ENCODE measurements around the gene IFT20.

DNA sequence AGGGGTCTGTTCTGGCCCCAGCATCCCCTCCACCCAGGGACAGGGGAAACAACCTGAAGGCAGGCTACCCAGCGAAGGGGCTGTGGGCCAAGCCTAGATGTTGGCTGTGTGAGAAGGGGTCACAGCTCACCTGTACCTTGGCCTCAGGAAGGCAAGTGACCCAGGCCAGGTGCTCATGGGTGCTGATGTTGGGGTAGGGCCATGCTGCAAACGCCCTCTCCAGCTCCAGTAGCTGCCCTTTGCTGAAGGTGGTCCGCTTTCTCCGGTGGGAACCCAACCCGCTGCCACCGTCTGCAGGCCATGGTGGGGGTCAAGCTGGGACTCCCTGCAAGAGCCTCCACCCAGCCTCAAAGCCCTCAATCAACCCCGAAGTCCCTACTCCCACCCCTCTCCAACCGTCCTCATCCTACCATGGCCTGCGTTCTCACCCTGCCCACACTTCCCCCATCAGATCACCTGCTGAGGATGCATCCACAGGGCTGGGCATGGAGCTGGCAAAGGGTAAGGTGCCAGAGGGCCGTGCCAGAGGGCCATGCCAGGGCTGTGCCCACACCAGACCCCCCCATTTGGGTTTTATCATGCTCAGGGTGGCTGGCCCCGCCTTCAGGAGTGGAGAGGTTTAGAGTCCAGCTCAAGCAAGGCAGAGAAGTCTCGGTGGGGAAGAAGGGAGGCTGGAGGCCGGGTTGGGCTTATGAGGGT is 29.5 kb upstream of the IFT20 start, which contains the start of gene SEBOX:
- TF ChIP-seq, protein P1, sequence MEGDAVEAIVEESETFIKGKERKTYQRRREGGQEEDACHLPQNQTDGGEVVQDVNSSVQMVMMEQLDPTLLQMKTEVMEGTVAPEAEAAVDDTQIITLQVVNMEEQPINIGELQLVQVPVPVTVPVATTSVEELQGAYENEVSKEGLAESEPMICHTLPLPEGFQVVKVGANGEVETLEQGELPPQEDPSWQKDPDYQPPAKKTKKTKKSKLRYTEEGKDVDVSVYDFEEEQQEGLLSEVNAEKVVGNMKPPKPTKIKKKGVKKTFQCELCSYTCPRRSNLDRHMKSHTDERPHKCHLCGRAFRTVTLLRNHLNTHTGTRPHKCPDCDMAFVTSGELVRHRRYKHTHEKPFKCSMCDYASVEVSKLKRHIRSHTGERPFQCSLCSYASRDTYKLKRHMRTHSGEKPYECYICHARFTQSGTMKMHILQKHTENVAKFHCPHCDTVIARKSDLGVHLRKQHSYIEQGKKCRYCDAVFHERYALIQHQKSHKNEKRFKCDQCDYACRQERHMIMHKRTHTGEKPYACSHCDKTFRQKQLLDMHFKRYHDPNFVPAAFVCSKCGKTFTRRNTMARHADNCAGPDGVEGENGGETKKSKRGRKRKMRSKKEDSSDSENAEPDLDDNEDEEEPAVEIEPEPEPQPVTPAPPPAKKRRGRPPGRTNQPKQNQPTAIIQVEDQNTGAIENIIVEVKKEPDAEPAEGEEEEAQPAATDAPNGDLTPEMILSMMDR (IDR thresholded peaks at IDR 0.05): no peak
- TF ChIP-seq POLR2AphosphoS5 (IDR thresholded peaks at IDR 0.05) (no peak), POLR2A (IDR thresholded peaks at IDR 0.05) (no peak)

Data from prostate gland (tissue), 2 donors.